Measurements from ENCODE around the gene NDUFB3. TPM values are rescaled to one million over a fixed set of nuclear protein-coding genes. Genes with fewer than 3 reads are reported as not detected.

NDUFB3 gene
- total RNA-seq, 2 donors from 2014 or later, result 82.3 to 163 TPM

GRCh38 chr2:201046881-201047280 is 24.9 kb upstream of the NDUFB3 start:
- no peaks in the 10 kb centered on the region for H3K27me3 Mint-ChIP-seq (ENCODE audit: insufficient read depth)
- DNase-seq, result no peak
- H3K4me3 Mint-ChIP-seq, result no peak overlapping the region
- no peak overlapping the region for H3K27ac Mint-ChIP-seq
- peaks cover 25% of the 10 kb centered on the region for H3K36me3 Mint-ChIP-seq (ENCODE audit: low read depth)
- no peak overlapping the region for H3K9ac ChIP-seq (ENCODE audit: extremely low read depth, low read length, poor library complexity, severe bottlenecking)
- peaks cover 23% of the 10 kb centered on the region for H3K9me3 ChIP-seq (ENCODE audit: control insufficient read depth, low read length)
- H3K4me3 ChIP-seq (ENCODE audit: low read length), result no peak overlapping the region
- no peak overlapping the region for H3K27ac ChIP-seq (ENCODE audit: low read depth, low read length)
- peaks cover 18% of the 10 kb centered on the region for H3K9me3 Mint-ChIP-seq
- no peaks in the 10 kb centered on the region for H3K4me1 Mint-ChIP-seq
- WGBS, 2 experiments (ENCODE audit: insufficient coverage in 1 of 2, insufficient read length in 1 of 2), result 100% methylated on average over 2 of the region's 2 CpGs; no CpG with 5 or more reads in 1 of the 2 experiments
- TF ChIP-seq CTCF (conservative IDR thresholded peaks at IDR 0.05), result no peak
- H3K27me3 ChIP-seq (ENCODE audit: control insufficient read depth, insufficient read depth, low read length, poor library complexity, severe bottlenecking), result no peaks in the 10 kb centered on the region
- no peaks in the 10 kb centered on the region for H3K4me1 ChIP-seq (ENCODE audit: control insufficient read depth, insufficient read depth, low read length)
- peaks cover 30% of the 10 kb centered on the region for H3K36me3 ChIP-seq (ENCODE audit: control insufficient read depth, insufficient read depth, low read length)

DNA sequence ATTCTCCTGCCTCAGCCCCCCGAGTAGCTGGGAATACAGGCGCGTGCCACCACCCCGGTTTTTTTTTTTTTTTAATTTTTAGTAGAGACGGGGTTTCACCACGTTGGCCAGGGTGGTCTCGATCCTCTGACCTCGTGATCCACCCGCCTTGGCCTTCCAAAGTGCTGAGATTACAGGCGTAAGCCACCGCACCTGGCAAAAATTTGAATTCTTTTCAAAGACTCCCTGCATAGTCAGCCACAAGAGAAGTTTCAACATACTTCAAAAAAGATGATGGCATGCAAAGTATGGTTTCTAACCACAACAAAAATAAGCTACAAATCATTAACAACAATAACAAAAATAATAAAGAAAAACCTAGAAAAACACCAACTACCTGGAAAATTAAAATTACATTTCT is 22.3 kb upstream of the NDUFB3 start:
- 91 to 95% methylated on average over 10 to 11 of the region's 11 CpGs for WGBS, 2 experiments (ENCODE audit: insufficient coverage in 1 of 2, insufficient read length in 1 of 2)

GRCh38 chr2:201057087-201057521 is 14.7 kb upstream of the NDUFB3 start:
- 96 to 100% methylated on average over 2 of the region's 2 CpGs for WGBS, 2 experiments (ENCODE audit: insufficient coverage in 1 of 2, insufficient read length in 1 of 2)
- Mint-ChIP-seq H3K27ac (no peak overlapping the region), H3K36me3 (ENCODE audit: low read depth) (peaks cover 18% of the 10 kb centered on the region), H3K27me3 (ENCODE audit: insufficient read depth) (no peaks in the 10 kb centered on the region), H3K9me3 (no peaks in the 10 kb centered on the region), H3K4me3 (no peak overlapping the region), H3K4me1 (peaks cover 32% of the 10 kb centered on the region)
- H3K9me3 ChIP-seq (ENCODE audit: control insufficient read depth, low read length), result no peaks in the 10 kb centered on the region
- DNase-seq, result no peak
- H3K27ac ChIP-seq (ENCODE audit: low read depth, low read length), result no peak overlapping the region
- no peaks in the 10 kb centered on the region for H3K27me3 ChIP-seq (ENCODE audit: control insufficient read depth, insufficient read depth, low read length, poor library complexity, severe bottlenecking)
- H3K9ac ChIP-seq (ENCODE audit: extremely low read depth, low read length, poor library complexity, severe bottlenecking), result no peak overlapping the region
- no peak for TF ChIP-seq CTCF (conservative IDR thresholded peaks at IDR 0.05)
- H3K4me3 ChIP-seq (ENCODE audit: low read length), result no peak overlapping the region
- peaks cover 27% of the 10 kb centered on the region for H3K36me3 ChIP-seq (ENCODE audit: control insufficient read depth, insufficient read depth, low read length)
- peaks cover 6% of the 10 kb centered on the region for H3K4me1 ChIP-seq (ENCODE audit: control insufficient read depth, insufficient read depth, low read length)

More for the DNA sequence above, 22.3 kb upstream of the NDUFB3 start:
- peaks cover 13% of the 10 kb centered on the region for H3K9me3 ChIP-seq (ENCODE audit: control insufficient read depth, low read length)
- no peaks in the 10 kb centered on the region for H3K4me1 Mint-ChIP-seq
- H3K4me1 ChIP-seq (ENCODE audit: control insufficient read depth, insufficient read depth, low read length), result no peaks in the 10 kb centered on the region
- peaks cover 6% of the 10 kb centered on the region for H3K9me3 Mint-ChIP-seq
- peaks cover 18% of the 10 kb centered on the region for H3K36me3 Mint-ChIP-seq (ENCODE audit: low read depth)
- H3K27me3 Mint-ChIP-seq (ENCODE audit: insufficient read depth), result no peaks in the 10 kb centered on the region
- H3K27ac ChIP-seq (ENCODE audit: low read depth, low read length), result no peak overlapping the region
- peaks cover 38% of the 10 kb centered on the region for H3K36me3 ChIP-seq (ENCODE audit: control insufficient read depth, insufficient read depth, low read length)
- DNase-seq, result no peak
- no peak overlapping the region for H3K4me3 ChIP-seq (ENCODE audit: low read length)
- TF ChIP-seq CTCF (conservative IDR thresholded peaks at IDR 0.05), result no peak
- H3K4me3 Mint-ChIP-seq, result no peak overlapping the region
- no peak overlapping the region for H3K27ac Mint-ChIP-seq
- no peaks in the 10 kb centered on the region for H3K27me3 ChIP-seq (ENCODE audit: control insufficient read depth, insufficient read depth, low read length, poor library complexity, severe bottlenecking)
- no peak overlapping the region for H3K9ac ChIP-seq (ENCODE audit: extremely low read depth, low read length, poor library complexity, severe bottlenecking)
